ENCODE results near the gene GLOD5.

GRCh38 chrX:48754238-48754637, 7.3 kb upstream of the GLOD5 start:
- no peak for TF ChIP-seq CTCF (IDR thresholded peaks at IDR 0.05; ENCODE audit: low read length)
- no peak for TF ChIP-seq EZH2 (IDR thresholded peaks at IDR 0.05; ENCODE audit: borderline replicate concordance, low read length)
